Thoracic aorta (tissue), 2 donors: Measurements from ENCODE around the gene GBGT1. TPM values are rescaled to one million over a fixed set of nuclear protein-coding genes. Genes with fewer than 3 reads are reported as not detected.

Experiments used
- ATAC-seq: fragments of 150-250 bp; one replicate; pipeline ENCODE4 v1.8.0; 2017; ENCODE audit warnings: low read depth; ENCODE audit not compliant: insufficient number of reproducible peaks, low FRiP score
- DNase-seq: peaks from one replicate; pipeline ENCODE4 v3.0.0-alpha.2; 2020; ENCODE audit warnings: low spot score
- H3K27ac ChIP-seq, 2 donors: fragments of 200-600 bp; sonication (generic); 1 replicate in 1 of 2; 2 replicates in 1 of 2; pipeline ENCODE4 v1.5.1; 2016; ENCODE audit warnings: mild to moderate bottlenecking in 2 of 2, moderate library complexity in 2 of 2
- H3K27me3 ChIP-seq: fragments of 200-600 bp; sonication (generic); replicated peaks from 2 replicates; pipeline ENCODE4 v1.6.0; 2016; ENCODE audit warnings: mild to moderate bottlenecking; ENCODE audit not compliant: insufficient read depth
- H3K36me3 ChIP-seq: fragments of 200-600 bp; sonication (generic); one replicate; pipeline ENCODE4 v1.5.1; 2016
- H3K4me1 ChIP-seq, 2 donors: fragments of 200-600 bp; sonication (generic); 1 replicate in 1 of 2; 2 replicates in 1 of 2; pipeline versions ENCODE4 v1.5.1 to v1.6.0; 2016; ENCODE audit warnings: low read depth in 2 of 2, mild to moderate bottlenecking in 1 of 2; ENCODE audit not compliant: control insufficient read depth in 1 of 2
- H3K4me3 ChIP-seq: fragments of 200-600 bp; sonication (generic); 2 replicates; pipeline ENCODE4 v1.5.1; 2016; ENCODE audit warnings: mild to moderate bottlenecking
- H3K9me3 ChIP-seq: fragments of 200-600 bp; sonication (generic); 2 replicates; pipeline ENCODE4 v1.5.1; 2016
- CTCF ChIP-seq: fragments of 200-600 bp; sonication (generic); IDR thresholded peaks from one replicate; pipeline ENCODE4 v1.5.1; 2019; ENCODE audit warnings: antibody characterized with exemption
- total RNA-seq, 2 donors: library from RNA; depleted of rRNA; stranded (reverse); fragments of >200 nt; gene quantifications; one replicate each; pipeline versions ENCODE4 v1.1.0 to v1.2.3, GENCODE V29; 2016

Gene GBGT1
- total RNA-seq, 2 donors from 2014 or later: 45.5 to 46.8 TPM

DNA sequence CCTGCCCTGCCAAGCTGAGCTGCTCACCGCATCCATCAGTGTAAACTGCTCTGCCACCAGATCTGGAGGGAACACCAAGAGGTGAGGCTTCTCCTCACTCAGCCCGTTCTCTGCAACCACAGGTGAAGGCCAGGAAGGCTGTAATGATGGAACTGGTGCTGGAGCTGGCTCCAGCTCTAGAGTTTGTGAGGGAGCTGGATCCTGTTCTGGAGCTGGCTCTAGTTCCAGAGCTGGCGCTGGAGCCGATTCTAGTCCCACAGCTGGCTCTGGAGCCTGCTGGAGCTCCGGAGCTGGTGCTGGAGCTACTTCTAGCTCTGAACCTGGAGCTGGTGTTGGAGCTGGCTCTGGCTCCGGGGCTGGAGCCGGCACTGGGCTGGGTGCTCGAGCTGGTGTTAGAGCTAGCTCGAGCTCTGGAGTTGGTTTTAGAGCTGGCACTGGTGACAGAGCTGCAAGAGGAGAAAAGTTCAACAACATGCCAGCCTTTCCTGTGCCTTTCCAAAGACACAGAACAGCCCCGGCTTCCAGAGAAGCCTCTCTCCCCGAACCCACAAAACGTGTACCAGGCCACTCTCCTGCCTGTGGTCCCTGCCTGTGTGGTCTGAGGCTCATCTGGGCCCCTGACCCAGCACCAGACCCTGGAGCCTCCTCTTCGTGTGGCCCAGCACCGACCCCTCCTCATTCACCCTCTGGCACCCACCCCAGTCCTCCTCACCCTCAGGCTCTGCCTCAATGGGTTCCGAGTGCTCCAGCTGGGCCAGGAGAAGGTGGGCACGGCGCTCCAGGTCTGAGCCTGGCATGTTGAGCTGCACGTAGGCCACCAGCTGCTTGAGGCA, 55.5 kb downstream of the GBGT1 start:
- no peak for ATAC-seq
- Histone ChIP-seq H3K27me3 (no peaks in the 10 kb centered on the region), H3K9me3 (no peaks in the 10 kb centered on the region), H3K27ac (no peak overlapping the region), H3K4me3 (no peak overlapping the region), H3K36me3 (peaks cover 59% of the 10 kb centered on the region), H3K4me1 (peaks cover 5% of the 10 kb centered on the region in 2 donors)
- no peak for TF ChIP-seq CTCF
- DNase-seq: no peak

DNA sequence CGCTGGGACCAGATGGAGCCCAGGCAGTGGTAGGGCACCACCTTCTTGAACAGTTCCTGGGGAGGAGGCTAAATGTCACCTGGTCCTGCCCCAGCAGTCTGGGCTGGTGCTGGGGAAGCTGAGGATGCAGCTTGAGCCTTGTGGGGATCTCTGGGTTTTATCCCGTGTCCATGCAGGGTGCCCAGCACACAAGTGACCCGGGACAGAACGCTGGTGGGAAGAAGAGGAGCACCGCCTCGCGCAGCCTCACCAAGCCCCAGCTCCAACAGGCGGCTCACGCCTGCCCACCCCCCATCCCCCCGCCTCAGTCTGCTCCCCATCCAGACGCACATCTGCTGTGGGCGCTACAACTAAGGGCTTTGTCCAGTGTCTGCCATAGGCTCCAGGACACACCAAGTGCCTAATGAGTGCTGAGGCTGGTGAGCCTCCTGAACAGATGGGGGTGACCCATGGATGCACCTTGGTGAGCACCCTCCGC, 56.4 kb downstream of the GBGT1 start:
- no peak for TF ChIP-seq CTCF
- ATAC-seq (no peak), DNase-seq (no peak)
- H3K27ac ChIP-seq: no peak overlapping the region
- no peaks in the 10 kb centered on the region for H3K9me3 ChIP-seq
- no peak overlapping the region for H3K4me3 ChIP-seq
- H3K4me1 ChIP-seq: no peaks in the 10 kb centered on the region
- H3K27me3 ChIP-seq: no peaks in the 10 kb centered on the region
- H3K36me3 ChIP-seq: peaks cover 66% of the 10 kb centered on the region

DNA sequence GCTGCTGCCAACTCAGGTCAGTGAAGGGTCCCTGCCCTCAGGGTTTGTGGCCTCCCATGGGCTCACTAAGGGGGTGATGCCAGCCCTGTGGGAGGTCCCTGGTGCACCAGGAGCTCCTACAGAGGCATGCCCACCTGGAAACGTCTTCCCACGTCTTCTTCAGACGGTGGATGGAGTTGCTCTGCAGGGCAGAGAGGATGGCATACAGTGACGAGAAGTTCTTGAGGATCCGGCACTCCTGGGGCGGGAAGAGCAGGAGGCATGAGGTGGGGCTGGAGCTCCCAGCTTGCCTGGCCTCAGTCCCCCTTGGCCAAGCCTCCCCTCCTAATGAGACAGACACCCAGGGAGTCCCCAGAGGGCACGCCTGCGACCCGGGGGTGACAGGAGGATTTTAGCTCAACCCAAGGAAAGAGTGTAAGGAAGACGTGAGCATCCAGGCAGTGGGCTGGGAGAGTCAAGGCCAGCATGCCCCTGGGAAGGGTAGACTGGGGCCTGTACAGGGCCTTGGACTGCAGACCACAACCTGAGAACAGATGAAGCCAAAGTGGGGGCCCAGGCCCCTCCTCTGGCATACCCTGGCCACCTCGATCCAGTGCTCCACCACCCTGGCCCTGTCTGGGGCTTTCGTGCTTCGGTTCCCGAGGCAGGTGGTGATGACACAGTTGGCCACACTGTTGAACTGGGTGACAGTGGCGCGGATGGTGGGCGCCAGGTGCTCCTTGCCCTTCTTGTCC, 57.0 kb downstream of the GBGT1 start:
- Histone ChIP-seq H3K36me3 (peaks cover 72% of the 10 kb centered on the region), H3K27ac (no peak overlapping the region), H3K4me1 (no peaks in the 10 kb centered on the region), H3K27me3 (no peaks in the 10 kb centered on the region), H3K4me3 (no peak overlapping the region), H3K9me3 (no peaks in the 10 kb centered on the region)
- ATAC-seq (no peak), DNase-seq (no peak)
- TF ChIP-seq CTCF: no peak

GRCh38 chr9:133105461-133105770, 58.3 kb downstream of the GBGT1 start:
- ATAC-seq: no peak
- no peak overlapping the region for H3K27ac ChIP-seq
- TF ChIP-seq CTCF: no peak
- H3K9me3 ChIP-seq: no peaks in the 10 kb centered on the region
- DNase-seq: no peak
- no peaks in the 10 kb centered on the region for H3K4me1 ChIP-seq
- H3K4me3 ChIP-seq: no peak overlapping the region
- no peaks in the 10 kb centered on the region for H3K27me3 ChIP-seq
- peaks cover 84% of the 10 kb centered on the region for H3K36me3 ChIP-seq

- DNase-seq (peak; percentile 1), ATAC-seq (no peak)
- Histone ChIP-seq H3K27ac (no peak overlapping the region), H3K4me3 (no peak overlapping the region), H3K27me3 (no peaks in the 10 kb centered on the region), H3K9me3 (no peaks in the 10 kb centered on the region), H3K4me1 (no peaks in the 10 kb centered on the region), H3K36me3 (peaks cover 86% of the 10 kb centered on the region)
- no peak for TF ChIP-seq CTCF
Observed at GRCh38 chr9:133104718-133105460, 58.8 kb downstream of the GBGT1 start.
